GM12878 (cell line): ENCODE measurements around the gene WNT11.

Source experiments
- BACH1 ChIP-seq: fragments of 450-650 bp; IDR thresholded peaks from 2 replicates; pipeline ENCODE4 v1.6.1; 2017; ENCODE audit warnings: mild to moderate bottlenecking, borderline replicate concordance
- BHLHE40 ChIP-seq, 2 experiments: fragments of 450-650 bp in 1 of 2; IDR thresholded peaks; 2 replicates each; pipeline ENCODE4 v1.6.1; 2011 to 2017; ENCODE audit warnings: low read depth in 2 of 2, borderline replicate concordance in 1 of 2, improper control_type of control experiment in 1 of 2, low read length in 1 of 2, mild to moderate bottlenecking in 1 of 2
- EP300 ChIP-seq, 2 experiments: fragments of 150-350 bp in 1 of 2; IDR thresholded peaks; 2 replicates each; pipeline ENCODE4 v1.6.1; 2011 to 2012; ENCODE audit warnings: low read depth in 2 of 2, low read length in 2 of 2, borderline replicate concordance in 1 of 2, improper control_type of control experiment in 1 of 2, inconsistent platforms in 1 of 2; ENCODE audit not compliant: control insufficient read depth in 1 of 2
- SMC3 ChIP-seq: IDR thresholded peaks from 2 replicates; pipeline ENCODE4 v1.6.1; 2011; ENCODE audit warnings: low read length, improper control_type of control experiment, borderline replicate concordance
- TAF1 ChIP-seq: IDR thresholded peaks from 2 replicates; pipeline ENCODE4 v1.6.1; 2011; ENCODE audit warnings: mild to moderate bottlenecking, low read depth, low read length, borderline replicate concordance
- TF ChIP-seq, protein P1 (sequence below): IDR thresholded peaks from 2 replicates; pipeline ENCODE4 v1.6.1; 2012; ENCODE audit warnings: low read depth, low read length, improper control_type of control experiment

DNA sequence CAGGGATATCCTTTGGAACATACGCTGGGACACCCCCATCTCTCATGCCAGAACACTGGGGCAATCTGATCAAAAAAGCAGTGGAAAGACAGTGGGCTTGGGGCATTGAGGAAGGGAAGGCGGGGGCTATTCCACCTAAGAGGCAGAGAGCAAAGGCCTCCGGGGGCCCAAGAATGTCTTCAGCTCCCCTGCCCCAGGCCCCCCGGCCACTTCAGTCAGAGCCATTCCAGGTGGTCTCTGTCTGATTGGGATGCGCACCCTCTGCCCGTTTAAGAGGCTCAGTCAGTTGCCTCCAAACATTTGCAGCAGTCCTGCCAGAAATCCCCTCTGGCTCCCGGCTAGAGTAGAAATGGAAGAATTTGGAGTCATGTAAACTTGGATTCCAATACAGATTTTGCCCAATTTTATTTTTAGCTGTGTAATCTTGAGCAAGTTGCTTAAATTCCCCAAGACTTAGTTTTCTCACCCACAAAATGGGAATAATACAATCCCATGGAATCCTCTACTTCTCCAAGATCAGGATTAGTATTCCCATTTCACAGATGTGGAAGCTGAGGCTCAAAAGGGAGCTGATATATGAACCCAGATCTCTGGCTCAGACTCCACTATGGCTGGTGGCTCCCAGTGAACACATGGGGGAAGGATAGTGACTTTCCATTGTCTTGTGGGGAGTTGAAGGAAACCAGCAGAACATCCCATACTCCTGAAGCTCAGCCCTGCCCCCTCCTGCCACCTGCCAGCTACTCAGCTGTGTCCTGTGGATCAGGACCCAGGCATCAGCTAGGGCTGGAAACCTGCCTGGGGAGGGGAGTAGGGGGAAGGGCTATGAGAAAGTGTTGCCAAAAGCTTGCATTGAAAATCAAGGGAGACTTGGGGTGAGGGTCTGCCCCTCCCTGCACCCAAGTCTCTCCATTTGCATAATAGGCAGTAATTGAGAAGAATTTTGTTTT is 6.1 kb upstream of the WNT11 start:
- TF ChIP-seq TAF1, result no peak
- no peak for TF ChIP-seq EP300 (IDR thresholded peaks at IDR 0.05; ENCODE audit: borderline replicate concordance in 1 of 2, control insufficient read depth in 1 of 2, low read depth in 2 of 2, low read length in 2 of 2)
- TF ChIP-seq SMC3, result no peak
- no peak for TF ChIP-seq BHLHE40 (IDR thresholded peaks at IDR 0.05; ENCODE audit: borderline replicate concordance in 1 of 2, low read depth in 2 of 2, low read length in 1 of 2)
- no peak for TF ChIP-seq BACH1
- TF ChIP-seq, protein P1, sequence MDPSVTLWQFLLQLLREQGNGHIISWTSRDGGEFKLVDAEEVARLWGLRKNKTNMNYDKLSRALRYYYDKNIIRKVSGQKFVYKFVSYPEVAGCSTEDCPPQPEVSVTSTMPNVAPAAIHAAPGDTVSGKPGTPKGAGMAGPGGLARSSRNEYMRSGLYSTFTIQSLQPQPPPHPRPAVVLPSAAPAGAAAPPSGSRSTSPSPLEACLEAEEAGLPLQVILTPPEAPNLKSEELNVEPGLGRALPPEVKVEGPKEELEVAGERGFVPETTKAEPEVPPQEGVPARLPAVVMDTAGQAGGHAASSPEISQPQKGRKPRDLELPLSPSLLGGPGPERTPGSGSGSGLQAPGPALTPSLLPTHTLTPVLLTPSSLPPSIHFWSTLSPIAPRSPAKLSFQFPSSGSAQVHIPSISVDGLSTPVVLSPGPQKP, result no peak
